ENCODE data around the gene CEP85.
A peak's percentile ranks its signal among the peaks of the same experiment; 100 is the strongest.

- TF ChIP-seq CTCF (IDR thresholded peaks at IDR 0.05; ENCODE audit: low read depth, low read length, missing input control) = peak; percentile 8
- no peak for TF ChIP-seq RAD21 (IDR thresholded peaks at IDR 0.05)
- no peak for TF ChIP-seq GABPA (IDR thresholded peaks at IDR 0.05 in 1 of 2, conservative IDR thresholded peaks at IDR 0.05 in 1 of 2)
- no peak for TF ChIP-seq REST (IDR thresholded peaks at IDR 0.05)
- no peak for TF ChIP-seq SP1 (IDR thresholded peaks at IDR 0.05)
- TF ChIP-seq YY1 (IDR thresholded peaks at IDR 0.05) = no peak
- TF ChIP-seq TAF1 (conservative IDR thresholded peaks at IDR 0.05) = no peak
- no peak for TF ChIP-seq FOXA1 (IDR thresholded peaks at IDR 0.05)
- TF ChIP-seq EGR1 (IDR thresholded peaks at IDR 0.05; ENCODE audit: low read depth in 2 of 2) = no peak
- no peak for TF ChIP-seq JUND (IDR thresholded peaks at IDR 0.05)
- no peak for TF ChIP-seq MAX (IDR thresholded peaks at IDR 0.05)
- no peak for TF ChIP-seq NR2F2 (IDR thresholded peaks at IDR 0.05)
- no peak for TF ChIP-seq ATF3 (IDR thresholded peaks at IDR 0.05)
- no peak for TF ChIP-seq FOXA2 (IDR thresholded peaks at IDR 0.05)
Measured at GRCh38 chr1:26285366-26286063, 51.5 kb downstream of the CEP85 start.
